BJ (cell line): ENCODE data around the gene ZNF736. TPM values are rescaled to one million over a fixed set of nuclear protein-coding genes. Genes with fewer than 3 reads are reported as not detected.
"Not testable (repeated sequence)": the region's sequence is repeated elsewhere in the genome, so short reads cannot be mapped to it uniquely, and the experiment has no call there.

Source experiments
- CTCF ChIA-PET: fragments of 350-600 bp; formaldehyde crosslinking; extraction: SDS; loops from one replicate; lab custom pipeline; 2021; ENCODE audit warnings: antibody characterized with exemption, inconsistent platforms; lab: Yijun Ruan, JAX
- POLR2A ChIA-PET: fragments of 300-600 bp; sonication (Branson Sonifier 250); formaldehyde crosslinking; extraction: SDS; loops from one replicate; lab custom pipeline; 2021; ENCODE audit warnings: antibody characterized with exemption; lab: Charles Lee
- DNase-seq: peaks from one replicate; pipeline ENCODE4 v3.0.0-alpha.2; 2011; ENCODE audit warnings: low read depth
- H3K27me3 ChIP-seq: 2 replicates; pipeline ENCODE4 v1.6.0; 2011; ENCODE audit warnings: low read length; ENCODE audit not compliant: control insufficient read depth, insufficient read depth
- H3K36me3 ChIP-seq: 2 replicates; pipeline ENCODE4 v1.5.1; 2011; ENCODE audit warnings: low read length; ENCODE audit not compliant: control insufficient read depth, insufficient read depth
- H3K4me3 ChIP-seq: 2 replicates; pipeline ENCODE4 v1.5.1; 2011; ENCODE audit warnings: low read depth, mild to moderate bottlenecking, control low read depth, low read length
- polyA minus RNA-seq: library from RNA; depleted of rRNA, polyadenylated mRNA; stranded (reverse); fragments of >200 nt; gene quantifications from 2 replicates; pipeline ENCODE4 v1.2.3, GENCODE V29; 2011; rRNA and poly(A)+ RNA removed
- polyA plus RNA-seq: library from polyadenylated mRNA; depleted of rRNA; stranded (reverse); fragments of >200 nt; gene quantifications from 2 replicates; pipeline ENCODE4 v1.2.3, GENCODE V29; 2011; rRNA removed
- TF ChIP-seq, protein P1 (sequence below): IDR thresholded peaks from 2 replicates; pipeline ENCODE4 v1.5.1; 2011; ENCODE audit warnings: low read depth, mild to moderate bottlenecking, control low read depth, inconsistent platforms, low read length, moderate library complexity; ENCODE audit not compliant: insufficient read depth

Gene ZNF736
- polyA plus RNA-seq (2.9 and 4.7 TPM in 2 replicates), polyA minus RNA-seq (9.1 and 9.7 TPM in 2 replicates)

- POLR2A ChIA-PET, result no interaction called here
- TF ChIP-seq, protein P1, sequence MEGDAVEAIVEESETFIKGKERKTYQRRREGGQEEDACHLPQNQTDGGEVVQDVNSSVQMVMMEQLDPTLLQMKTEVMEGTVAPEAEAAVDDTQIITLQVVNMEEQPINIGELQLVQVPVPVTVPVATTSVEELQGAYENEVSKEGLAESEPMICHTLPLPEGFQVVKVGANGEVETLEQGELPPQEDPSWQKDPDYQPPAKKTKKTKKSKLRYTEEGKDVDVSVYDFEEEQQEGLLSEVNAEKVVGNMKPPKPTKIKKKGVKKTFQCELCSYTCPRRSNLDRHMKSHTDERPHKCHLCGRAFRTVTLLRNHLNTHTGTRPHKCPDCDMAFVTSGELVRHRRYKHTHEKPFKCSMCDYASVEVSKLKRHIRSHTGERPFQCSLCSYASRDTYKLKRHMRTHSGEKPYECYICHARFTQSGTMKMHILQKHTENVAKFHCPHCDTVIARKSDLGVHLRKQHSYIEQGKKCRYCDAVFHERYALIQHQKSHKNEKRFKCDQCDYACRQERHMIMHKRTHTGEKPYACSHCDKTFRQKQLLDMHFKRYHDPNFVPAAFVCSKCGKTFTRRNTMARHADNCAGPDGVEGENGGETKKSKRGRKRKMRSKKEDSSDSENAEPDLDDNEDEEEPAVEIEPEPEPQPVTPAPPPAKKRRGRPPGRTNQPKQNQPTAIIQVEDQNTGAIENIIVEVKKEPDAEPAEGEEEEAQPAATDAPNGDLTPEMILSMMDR, result no peak
- CTCF ChIA-PET, result no interaction called here
- H3K27me3 ChIP-seq, result no peaks in the 10 kb centered on the region
- H3K4me3 ChIP-seq, result peak within 1 kb of the TSS; percentile 66
- DNase-seq, result peak; percentile 76
- H3K36me3 ChIP-seq, result no peaks in the 10 kb centered on the region
Observed at GRCh38 chr7:64313740-64314491, at the start of gene ZNF736. Gene ZNF736, plus strand, starts transcription at chr7:64313961. Its CDS starts 190 bp downstream, at chr7:64314151.

GRCh38 chr7:64266341-64266919 is 47.3 kb upstream of the ZNF736 start:
- no peaks in the 10 kb centered on the region for H3K36me3 ChIP-seq
- CTCF ChIA-PET, result no interaction called here
- no peak for DNase-seq
- POLR2A ChIA-PET, result no interaction called here
- no peak overlapping the region for H3K4me3 ChIP-seq
- H3K27me3 ChIP-seq, result no peaks in the 10 kb centered on the region
- TF ChIP-seq, protein P1, result no peak

- Histone ChIP-seq H3K36me3 (no peaks in the 10 kb centered on the region), H3K27me3 (no peaks in the 10 kb centered on the region), H3K4me3 (no peak overlapping the region)
- DNase-seq, result no peak
- TF ChIP-seq, protein P1, result no peak
- CTCF ChIA-PET, result no interaction called here
- POLR2A ChIA-PET, result no interaction called here
Observed at GRCh38 chr7:64277630-64278029, 36.1 kb upstream of the ZNF736 start.

- Histone ChIP-seq H3K4me3 (no peak overlapping the region), H3K36me3 (no peaks in the 10 kb centered on the region), H3K27me3 (no peaks in the 10 kb centered on the region)
- DNase-seq, result no peak
- ChIA-PET CTCF (no interaction called here), POLR2A (no interaction called here)
- TF ChIP-seq, protein P1, result no peak
Observed at GRCh38 chr7:64294701-64295420, 18.9 kb upstream of the ZNF736 start.

- H3K36me3 ChIP-seq, DNase-seq, CTCF ChIA-PET, H3K27me3 ChIP-seq, H3K4me3 ChIP-seq, POLR2A ChIA-PET: not testable (repeated sequence)
Observed at GRCh38 chr7:64297418-64297817, 16.3 kb upstream of the ZNF736 start.
